Retina (tissue), 1 donor: Measurements from ENCODE around the gene TAPBP.

Source experiments
- DNase-seq: peaks from one replicate; pipeline ENCODE4 v3.0.0-alpha.2; 2016

The TAPBP gene

DNA sequence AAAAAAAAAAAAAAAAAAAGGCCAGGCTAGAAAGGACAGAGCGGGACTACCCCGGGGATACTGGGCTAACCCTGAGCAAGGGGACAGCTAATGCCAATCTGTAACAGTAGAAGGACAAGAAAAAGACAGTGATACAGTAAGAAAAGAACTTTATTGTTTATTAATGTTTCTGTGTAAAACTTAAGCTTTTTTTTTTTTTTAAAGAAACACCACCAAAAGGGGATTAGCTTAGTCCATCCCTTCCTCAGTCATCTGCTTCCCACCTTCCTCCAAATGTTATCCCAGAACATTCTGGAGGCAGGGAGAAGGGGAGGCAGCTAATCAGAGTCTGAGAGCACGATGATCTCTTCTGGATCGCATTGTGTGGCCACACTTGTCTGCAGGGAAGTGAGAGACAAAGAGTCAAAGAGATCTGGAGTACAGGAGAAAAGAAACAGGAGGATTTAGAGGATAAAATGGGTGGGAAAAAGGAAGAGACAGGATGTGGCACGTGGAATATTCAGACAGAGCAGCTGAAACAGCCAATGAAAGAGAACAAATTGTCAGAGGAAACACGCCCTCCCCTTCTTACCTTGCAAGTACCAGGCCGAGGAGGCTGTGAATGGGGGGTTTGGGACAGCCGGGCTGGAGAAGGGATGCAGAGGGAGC is 4.7 kb upstream of the TAPBP start:
- DNase-seq, result no peak

DNA sequence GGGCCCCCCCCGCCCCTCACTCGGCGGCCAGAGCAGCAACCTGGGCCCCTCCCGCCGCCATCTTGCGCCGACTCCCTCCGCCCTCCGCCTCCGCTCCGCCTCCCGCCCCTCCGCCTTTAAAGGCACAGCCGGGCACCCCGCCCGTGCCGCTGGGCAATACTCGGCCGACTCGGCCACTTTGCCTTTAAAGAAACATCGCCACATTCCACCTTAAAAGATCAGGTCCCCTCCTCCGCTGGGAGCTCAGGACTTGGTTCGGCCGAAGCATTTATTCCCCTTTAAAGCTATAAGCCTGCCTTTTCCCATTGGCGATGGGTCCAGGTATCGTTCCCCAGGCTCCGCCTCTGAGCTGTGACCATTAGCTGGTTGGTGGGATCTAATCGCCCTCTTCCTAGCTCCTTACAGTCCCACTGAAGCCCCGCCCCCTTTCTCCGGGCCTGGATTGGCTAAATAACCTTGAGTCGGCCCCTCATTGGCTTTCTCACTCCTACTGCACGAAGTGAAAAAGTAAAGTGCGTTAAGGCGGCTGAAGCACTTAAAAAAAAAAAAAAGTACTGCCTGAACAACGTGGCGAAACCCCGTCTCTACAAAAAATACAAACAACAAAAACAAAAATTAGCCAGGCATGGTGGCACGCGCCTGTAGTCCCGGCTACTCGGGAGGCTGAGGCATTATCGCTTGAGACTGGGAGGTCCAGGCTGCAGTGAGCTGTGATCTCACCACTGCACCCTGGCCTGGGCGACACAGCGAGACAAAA is 4.0 kb upstream of the TAPBP start, which contains the start of gene ZBTB22:
Gene ZBTB22, minus strand, starts transcription at position 76 of the 757 bp plus-strand sequence. CDS start 828 bp downstream, outside the sequence.
- DNase-seq, result peak; percentile 98

DNA sequence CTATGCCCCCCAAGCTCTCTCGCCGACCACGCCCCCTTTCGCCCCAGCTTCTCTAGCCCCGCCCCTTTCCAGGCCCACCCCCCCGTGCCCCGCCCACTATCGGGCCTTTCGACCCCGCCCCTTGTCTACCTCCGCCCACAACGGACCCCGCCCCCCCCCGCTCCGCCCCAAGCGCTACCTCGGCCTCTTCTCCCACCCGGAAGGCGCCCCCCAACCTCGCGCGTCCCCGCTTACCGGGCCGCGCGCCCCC is 3.5 kb upstream of the TAPBP start:
- no peak for DNase-seq

DNA sequence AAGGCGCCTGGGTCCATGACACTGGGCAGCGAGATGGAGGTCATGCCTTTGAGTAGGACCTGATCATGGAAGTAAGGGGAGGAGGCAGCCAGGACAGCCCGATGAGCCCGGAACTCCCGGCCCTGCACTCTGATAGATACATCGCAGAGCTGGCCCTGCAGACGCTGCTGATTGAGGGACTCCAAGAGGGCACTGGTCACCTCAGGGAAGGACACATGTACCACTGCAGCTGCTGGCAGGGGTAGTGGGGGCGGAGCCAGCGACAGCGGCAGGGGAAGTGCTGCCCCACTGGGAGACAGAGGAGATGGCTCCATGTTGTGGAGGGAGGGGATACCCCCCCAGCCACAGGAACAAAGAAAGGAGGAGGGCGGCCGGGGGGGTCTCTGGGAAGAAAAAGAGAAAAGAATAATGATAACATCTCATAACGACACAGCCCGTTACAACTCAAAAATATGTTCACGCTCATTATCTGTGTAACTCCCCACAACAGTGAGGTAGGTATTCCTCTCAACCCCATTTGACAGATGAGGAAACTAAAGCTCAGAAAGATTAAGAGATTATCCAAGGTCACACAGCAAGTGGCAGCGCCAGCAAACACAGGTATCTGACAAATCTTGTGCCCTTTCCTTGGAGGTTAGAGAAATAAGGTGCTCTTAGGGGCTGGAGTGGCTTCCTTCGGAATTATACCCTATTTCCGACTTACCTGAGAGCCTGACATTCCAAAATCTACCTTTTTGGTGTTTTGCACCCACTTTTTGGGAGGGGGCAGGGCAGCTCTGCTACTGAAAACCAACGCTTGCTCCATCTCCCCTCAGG is 2.9 kb upstream of the TAPBP start:
- peak; percentile 18 for DNase-seq

DNA sequence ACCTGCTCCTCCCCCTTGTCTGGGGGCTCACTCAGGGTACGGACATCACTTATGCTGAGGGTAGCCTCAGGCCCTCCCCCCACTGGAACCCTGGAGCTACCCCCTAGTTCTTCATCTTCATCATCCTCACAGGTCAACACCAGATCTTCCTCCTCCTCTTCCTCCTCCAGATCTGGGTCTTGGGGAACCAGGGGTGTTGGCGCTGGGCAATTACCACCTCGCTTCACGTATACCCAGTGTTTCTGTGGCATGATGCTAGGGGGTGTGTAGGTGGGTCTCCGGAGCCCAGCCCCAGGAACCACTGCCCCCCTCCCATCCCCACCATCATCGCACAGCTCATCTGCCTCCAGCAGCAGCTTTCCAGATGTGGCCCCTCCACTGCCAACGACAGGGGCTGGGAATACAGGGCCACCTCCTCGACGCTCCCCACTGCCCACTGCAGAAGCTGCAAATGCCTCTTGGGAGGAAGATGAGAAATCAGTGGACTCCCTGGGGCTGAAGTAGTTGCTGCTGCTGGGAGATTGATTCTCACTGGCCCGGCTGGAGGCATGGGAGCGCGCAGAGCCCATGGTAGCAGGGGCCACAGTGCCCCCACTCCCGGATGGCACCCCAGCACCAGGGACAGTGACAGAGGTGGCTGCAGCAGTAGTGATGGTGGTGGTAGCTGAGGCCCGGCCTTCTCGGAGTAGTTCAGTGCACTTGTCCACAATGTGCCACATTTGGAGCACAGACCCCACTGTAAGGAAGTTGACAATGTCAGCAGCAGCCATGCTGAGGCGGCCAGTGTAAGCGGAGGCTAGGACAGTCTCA is 2.1 kb upstream of the TAPBP start:
- no peak for DNase-seq

DNA sequence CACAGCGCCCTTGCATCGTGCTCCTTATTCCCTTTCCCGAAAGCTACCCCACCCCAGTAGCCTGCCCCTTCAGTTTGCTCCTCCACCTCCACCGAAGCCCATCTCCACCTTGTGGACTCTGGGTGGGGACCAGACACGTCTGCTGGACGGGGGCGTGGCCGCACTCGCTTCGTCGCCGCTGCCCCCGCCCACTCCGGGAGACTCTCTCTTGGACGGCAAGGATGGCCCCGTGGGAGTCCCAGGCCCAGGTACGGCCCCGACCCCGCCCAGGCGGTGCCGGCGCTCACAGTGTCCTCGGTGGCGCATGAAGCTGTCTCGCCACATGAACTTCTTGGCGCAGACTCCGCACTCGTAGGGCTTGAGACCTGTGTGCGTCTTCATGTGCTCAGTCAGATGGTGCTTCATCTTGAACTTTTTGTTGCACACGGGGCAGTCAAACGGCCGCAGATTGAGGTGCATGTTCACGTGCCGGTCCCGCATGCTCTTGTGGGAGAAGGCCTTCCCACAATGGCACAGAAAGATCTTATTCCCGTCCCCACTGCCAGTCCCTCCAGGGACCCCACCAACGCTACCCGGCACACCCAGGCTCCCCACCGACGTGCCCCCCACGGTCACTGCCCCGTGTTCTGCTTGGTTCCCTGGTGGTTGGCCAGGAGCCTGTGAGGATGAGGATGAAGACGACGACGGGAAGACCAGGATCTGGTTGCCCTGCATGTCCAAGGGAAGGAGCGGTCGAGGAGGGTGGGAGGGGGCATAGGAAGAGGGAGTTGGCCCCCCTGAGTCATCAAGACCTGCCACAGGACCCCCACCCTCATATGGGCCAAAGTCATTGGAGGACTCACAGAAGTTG is 1.3 kb upstream of the TAPBP start:
- peak; percentile 20 for DNase-seq

DNA sequence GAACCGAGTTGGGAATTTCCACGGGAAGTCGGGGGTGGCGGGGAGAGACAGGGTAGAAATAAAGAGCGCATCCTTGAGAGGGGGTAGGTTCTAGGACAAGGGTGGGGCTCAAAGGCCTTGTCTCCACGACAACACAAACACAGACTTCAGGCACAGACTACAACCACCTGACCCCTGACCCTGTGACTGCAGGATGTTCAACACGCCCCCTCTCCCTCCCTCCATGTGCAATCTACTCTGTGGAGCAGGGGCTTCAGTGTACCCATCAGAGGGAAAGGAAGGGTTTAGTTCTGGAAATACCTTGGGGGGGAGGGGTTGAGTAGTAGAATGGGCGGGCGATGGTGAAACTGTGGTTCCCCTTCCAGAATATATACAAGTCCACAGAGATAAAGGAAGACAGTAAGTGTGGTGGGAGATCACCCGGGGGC is 651 bp upstream of the TAPBP start:
- DNase-seq, result peak; percentile 40

DNA sequence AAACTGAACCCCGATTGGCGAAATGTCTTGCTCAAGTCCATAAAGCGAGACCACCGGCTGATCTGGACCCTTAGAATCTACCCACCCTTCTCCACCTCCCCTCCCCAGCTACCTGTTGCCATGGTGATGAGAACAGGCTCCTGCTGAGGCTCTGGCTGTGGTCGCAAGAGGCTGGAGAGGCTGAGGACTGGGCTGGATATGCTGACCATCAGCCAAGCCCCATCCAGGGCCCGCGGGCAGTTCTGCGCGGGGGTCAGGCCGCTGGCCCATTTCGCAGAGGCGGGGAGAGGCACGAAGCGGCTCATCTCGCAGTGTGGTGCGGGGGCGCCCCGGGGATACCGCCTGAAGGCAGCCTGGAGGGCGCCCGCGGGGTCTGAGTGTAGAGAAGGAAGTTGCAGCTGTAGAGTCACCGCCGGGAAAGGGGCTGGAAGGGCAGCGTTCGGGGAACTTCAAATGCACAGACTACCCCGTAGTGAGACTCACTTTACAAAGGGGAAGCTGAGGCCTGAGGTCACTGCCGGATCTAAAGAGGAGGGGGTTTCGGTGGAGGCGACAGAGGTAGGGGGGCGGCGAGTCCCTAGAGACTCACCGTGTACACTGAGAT is 671 bp downstream of the TAPBP start:
- DNase-seq, result peak; percentile 77

DNA sequence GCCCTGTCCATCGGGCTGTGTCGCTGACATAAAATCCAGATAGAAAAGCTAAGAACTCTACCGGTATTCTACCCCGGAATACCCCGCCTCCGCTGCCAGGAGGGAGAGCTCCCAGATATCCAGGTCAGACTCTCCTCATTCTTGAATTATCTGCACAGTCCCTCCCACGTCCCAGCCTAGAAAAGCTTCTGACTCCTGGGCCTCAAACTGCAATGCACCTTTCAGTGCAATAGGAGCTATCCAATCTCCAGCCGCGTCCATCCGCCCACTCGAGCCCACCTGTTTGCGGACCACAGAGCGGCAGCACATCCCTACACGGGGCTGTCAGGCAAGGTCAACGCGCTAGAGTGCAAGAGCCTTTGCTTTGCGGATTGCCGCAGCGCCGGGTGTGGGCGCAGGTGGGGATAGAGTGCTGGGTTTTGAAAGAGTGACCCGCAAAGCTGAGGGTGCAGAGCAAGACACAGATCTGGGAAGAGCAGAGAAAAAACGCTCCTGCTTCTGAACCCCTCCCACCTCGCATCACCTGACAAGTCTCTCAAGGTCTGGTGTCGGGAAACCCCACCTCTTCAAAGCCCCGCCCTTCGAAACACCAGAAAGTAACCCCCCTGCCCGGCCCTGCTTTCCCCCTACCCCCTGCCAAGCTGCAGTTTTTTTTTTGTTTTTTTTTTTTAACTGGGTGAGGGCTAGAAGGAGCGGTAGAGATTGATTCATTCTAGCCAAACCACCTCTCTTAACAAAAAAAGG is 1.3 kb downstream of the TAPBP start:
- no peak for DNase-seq

DNA sequence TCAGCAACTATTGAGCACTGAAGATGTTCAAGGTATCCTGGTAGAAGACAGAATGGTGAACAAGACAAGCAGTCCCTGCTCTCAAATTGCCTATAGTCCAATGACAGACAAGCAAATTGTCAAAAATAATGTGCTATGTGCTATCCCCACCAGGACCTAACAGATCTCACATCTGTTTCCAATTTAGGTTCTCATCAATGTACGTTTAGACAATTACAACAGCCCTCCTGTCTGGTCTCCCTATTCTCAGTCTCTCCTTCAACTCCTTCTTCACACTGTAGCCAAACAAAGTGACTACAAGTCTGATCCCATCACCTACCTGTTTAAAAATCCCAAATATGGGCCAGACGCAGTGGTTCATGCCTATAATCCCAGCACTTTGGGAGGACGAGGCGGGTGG is 7.5 kb downstream of the TAPBP start:
- DNase-seq, result no peak

DNA sequence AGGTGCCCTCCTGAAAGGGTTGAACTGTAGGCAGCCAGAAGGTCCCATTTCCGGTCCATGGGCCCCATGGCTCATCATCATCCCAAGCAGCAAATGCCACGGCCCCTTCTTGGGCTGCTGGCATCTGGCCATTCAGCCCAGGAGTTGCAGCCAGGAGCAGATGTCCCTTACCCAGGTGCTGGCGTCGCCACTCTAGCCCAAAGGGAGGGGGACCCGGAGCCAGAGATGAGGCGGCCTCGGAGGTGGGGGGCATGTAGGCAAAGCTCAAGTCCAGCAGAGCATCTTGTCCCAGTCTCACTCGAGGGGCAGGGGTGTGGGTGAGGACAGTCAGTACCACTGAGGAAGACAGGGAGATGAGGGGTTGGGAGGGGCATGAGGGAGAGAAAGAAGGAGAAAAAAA is 8.8 kb downstream of the TAPBP start:
- DNase-seq, result no peak

DNA sequence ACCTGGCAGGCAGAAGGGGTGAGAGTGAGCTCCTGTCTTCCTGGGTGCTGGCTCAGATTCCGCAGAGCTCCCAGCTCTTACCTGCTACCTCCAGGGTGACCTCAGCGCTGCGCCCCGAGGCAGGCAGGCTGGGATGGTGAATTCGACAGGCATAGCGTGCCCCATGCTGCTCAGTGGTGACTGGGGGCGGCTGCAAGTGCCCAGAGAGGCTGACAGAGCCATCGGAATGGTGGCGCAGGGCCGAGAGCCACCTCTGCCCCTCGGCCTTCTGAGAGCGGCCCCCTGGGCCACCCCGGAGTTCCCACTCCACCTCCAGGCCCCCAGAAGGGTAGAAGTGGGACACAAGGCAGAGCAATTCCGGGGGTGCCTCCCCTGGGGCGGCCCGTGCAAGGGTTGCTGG is 9.7 kb downstream of the TAPBP start:
- no peak for DNase-seq

DNA sequence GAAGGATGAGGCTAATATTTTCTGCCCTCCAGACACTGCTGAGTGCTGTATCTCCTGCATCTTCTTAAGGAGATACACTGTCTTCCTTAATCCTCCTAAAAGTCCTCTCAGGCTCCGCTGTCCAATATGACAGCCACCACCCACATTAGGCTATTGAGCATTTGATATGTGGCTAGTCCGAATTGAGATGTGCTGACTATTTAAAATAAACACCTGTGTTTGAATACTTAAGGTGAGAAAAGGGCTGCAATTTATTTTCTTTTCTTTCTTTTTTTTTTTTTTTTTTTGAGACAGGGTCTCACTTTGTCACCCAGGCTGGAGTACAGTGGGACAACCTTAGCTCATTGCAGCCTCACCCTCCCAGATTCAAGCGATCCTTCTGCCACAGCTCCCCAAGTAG is 12.0 kb downstream of the TAPBP start:
- DNase-seq, result no peak

DNA sequence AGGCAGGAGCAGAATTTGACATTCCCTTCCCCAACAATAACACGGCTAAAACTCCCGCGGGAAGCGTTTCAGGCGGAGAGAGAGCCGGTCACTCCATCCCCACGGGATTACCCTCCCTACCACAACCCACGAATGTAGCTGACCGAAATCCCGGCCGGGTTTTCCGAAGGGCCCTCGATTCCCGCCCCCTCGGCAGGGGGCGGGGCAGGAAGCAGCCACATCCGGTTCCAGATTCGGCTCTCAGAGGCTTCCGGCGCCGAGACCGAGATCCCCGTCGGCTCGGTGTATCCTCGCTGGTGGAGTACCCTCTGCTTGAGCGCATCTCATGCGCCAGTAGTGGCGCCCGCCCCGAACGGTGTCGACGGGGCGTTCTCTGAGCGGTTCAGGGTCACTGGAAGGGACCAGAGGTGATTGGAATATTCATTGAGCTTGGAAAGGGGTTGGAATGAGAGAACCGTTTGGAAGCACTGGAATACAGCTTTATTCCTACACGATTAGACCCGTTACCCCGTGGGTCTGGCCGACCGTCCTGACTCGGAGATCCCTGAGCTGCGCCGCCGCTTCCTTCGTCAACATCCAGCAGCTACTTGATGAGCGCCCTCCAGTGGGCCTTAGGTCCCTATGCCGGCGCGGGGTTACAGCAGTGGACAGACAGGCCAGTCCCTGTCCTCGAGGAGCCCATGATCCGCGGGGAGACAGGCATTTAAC is 14.5 kb downstream of the TAPBP start:
- DNase-seq, result peak; percentile 96

DNA sequence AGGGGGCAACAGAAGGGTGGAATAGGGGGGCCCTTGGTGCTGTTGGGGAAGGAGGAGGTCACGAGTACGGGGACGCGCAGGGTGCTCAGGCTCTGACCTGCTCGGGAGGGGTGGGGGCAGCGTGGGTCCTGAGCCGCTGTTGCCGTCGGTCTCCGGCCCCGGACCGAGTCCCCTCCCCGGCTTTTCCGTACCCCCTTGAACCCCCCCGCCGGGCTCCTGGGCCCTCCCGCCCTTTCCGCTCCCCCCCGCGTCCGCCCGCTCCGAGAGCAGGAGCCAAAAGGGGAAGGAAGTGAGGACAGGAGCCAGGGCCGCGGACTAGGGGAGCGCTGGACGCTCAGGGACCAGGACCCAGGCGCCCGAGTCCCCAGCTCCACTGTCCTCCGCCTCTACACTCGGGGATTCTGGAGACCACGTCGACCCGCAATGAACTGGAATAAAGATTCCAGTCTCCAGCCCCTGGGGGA is 15.1 kb downstream of the TAPBP start, which contains the start of gene RGL2:
Gene RGL2, minus strand, starts transcription at position 170 of the 464 bp plus-strand sequence. CDS start 332 bp downstream, outside the sequence.
- no peak for DNase-seq

DNA sequence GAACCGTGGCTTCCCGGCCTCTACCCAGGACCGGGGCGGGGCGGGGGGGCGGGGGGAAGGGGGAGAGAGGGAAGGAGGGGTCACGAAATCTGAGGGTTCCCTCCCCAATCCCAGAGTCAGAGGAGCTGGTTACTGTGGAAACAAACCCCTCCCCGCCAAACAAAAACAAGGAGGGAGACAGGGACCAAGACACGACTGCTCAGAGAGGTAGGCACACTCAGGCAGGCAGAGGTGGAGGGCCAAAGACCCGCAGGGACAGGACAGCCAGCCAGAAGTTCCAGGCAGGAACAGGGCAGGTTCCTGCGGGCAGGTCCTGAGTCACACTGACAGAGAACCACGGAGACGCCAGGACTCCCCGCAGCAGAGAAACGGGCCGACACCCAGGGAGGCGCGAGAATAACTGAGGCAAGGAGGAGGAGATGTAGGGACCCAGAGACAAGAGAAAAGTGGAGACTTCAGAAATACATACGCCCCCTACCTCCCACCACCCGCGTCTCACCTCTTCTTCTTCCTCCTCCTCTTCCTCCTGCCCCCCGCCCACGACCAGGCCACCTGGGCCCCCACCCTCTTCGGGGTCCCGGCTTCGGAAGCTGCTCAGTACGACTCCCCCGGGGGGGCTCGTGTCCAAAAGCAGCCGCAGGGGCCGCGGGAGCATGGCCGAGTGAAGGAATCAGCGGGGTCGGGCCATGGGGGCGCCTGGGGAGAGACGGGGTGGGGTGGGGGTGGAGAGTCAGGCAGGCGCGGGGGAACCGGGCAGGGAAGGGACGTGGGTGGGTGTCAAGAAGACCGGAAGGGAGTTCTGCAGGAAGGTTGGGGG is 15.7 kb downstream of the TAPBP start:
- DNase-seq, result peak; percentile 49

DNA sequence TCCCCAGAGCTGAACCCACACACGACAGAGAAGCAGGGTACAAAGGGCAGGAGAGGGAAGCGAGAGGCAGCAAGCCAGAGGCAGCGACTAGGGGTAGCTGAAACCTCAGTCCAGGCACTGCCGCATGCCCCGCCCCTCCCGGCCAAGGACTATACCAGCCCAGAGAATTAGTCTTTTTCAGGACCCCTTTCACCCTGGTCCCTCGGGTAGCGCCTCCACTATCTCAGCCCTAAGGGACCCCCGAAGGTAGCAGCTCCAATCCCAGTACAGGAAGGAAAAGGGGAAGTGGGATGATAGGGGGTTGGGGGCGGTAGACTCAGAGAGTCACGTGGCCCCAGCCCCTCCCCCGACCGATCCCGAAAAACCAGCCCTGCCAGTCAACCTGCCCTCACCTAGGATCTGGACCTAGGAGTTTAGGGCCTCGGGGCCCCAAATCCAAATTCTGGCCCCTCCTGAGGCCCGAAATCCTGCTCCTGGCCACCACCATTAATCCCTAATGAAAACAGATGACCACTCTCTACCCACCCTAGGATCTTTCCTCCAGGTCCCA is 16.4 kb downstream of the TAPBP start:
- peak; percentile 19 for DNase-seq

DNA sequence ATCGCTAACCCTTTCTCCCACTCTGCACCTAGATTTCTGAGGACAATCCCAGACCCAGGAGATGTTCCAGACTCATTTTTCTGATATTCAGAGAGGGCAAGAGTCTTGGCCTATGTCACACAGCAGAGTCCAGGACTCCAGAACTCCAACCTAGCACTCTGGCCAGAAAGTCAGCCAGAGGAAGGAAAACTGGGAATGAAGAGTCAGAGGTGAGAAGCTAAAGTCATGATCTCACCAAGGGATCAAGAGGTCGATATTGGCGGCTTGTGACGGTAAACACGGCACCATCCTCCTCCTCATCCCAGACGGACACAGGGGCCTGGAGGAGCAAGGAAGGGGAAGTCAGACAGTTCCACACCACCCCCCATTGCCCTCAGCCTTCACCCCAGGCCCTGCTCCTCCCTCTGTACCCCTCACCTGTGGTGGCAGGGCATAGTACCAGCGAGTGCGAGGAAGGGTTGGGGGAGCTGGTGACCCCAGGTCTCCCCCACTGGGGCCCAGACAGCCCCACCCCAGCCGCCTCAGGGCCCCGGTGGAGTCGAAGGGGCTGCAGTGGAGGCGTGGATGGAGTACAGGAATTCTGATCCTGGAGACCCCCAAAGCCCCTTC is 17.0 kb downstream of the TAPBP start:
- no peak for DNase-seq
